ENCODE data around the gene ZNF346. TPM values are rescaled to one million over a fixed set of nuclear protein-coding genes. Genes with fewer than 3 reads are reported as not detected.
"Not testable (repeated sequence)": the region's sequence is repeated elsewhere in the genome, so short reads cannot be mapped to it uniquely, and the experiment has no call there.

Gene ZNF346
- total RNA-seq, 4 donors from 2014 or later = 13.9 to 29.0 (median 15.8) TPM

GRCh38 chr5:176995896-176996767, 26.4 kb upstream of the ZNF346 start:
- H3K9me3 ChIP-seq = no peaks in the 10 kb centered on the region
- WGBS = 47% methylated on average over 4 of the region's 4 CpGs
- no peak for DNase-seq (ENCODE audit: low spot score in 2 of 2)
- no peaks in the 10 kb centered on the region for H3K36me3 ChIP-seq
- no peak overlapping the region for H3K27ac ChIP-seq
- no peak overlapping the region for H3K4me3 ChIP-seq
- no peaks in the 10 kb centered on the region for H3K27me3 ChIP-seq
- TF ChIP-seq POLR2AphosphoS5 (IDR thresholded peaks at IDR 0.05) (no peak), POLR2A (IDR thresholded peaks at IDR 0.05) (no peak), CTCF (IDR thresholded peaks at IDR 0.05) (no peak), EP300 (IDR thresholded peaks at IDR 0.05) (no peak)
- H3K4me1 ChIP-seq = peaks cover 15% of the 10 kb centered on the region

- Histone ChIP-seq H3K4me1 (peaks cover 15% of the 10 kb centered on the region), H3K9me3 (no peaks in the 10 kb centered on the region), H3K27me3 (no peaks in the 10 kb centered on the region), H3K36me3 (no peaks in the 10 kb centered on the region), H3K27ac (no peak overlapping the region), H3K4me3 (no peak overlapping the region)
- TF ChIP-seq EP300 (IDR thresholded peaks at IDR 0.05) = no peak
- no peak for TF ChIP-seq CTCF (IDR thresholded peaks at IDR 0.05)
- TF ChIP-seq POLR2AphosphoS5 (IDR thresholded peaks at IDR 0.05) = no peak
- TF ChIP-seq POLR2A (IDR thresholded peaks at IDR 0.05) = no peak
- no peak for DNase-seq (ENCODE audit: low spot score in 2 of 2)
- WGBS = 89% methylated on average over 5 of the region's 5 CpGs
Observed at GRCh38 chr5:176996780-176997179, 25.7 kb upstream of the ZNF346 start.

GRCh38 chr5:176998828-176999227, 23.7 kb upstream of the ZNF346 start:
- no peak overlapping the region for H3K27ac ChIP-seq
- no peak for TF ChIP-seq CTCF (IDR thresholded peaks at IDR 0.05)
- no peak for DNase-seq (ENCODE audit: low spot score in 2 of 2)
- H3K36me3 ChIP-seq = no peaks in the 10 kb centered on the region
- no peaks in the 10 kb centered on the region for H3K9me3 ChIP-seq
- 96% methylated on average over 5 of the region's 5 CpGs for WGBS
- H3K4me3 ChIP-seq = no peak overlapping the region
- no peaks in the 10 kb centered on the region for H3K27me3 ChIP-seq
- H3K4me1 ChIP-seq = peaks cover 22% of the 10 kb centered on the region

GRCh38 chr5:176999526-176999925, 23.0 kb upstream of the ZNF346 start:
- H3K36me3 ChIP-seq; H3K4me3 ChIP-seq; H3K9me3 ChIP-seq; H3K27ac ChIP-seq; DNase-seq (ENCODE audit: low spot score in 2 of 2); H3K27me3 ChIP-seq: not testable (repeated sequence)
- H3K4me1 ChIP-seq = peaks cover 28% of the 10 kb centered on the region

- H3K27me3 ChIP-seq = no peaks in the 10 kb centered on the region
- no peaks in the 10 kb centered on the region for H3K9me3 ChIP-seq
- no peak for DNase-seq (ENCODE audit: low spot score in 2 of 2)
- WGBS = 68% methylated on average over 5 of the region's 5 CpGs
- no peaks in the 10 kb centered on the region for H3K36me3 ChIP-seq
- no peak for TF ChIP-seq EP300 (IDR thresholded peaks at IDR 0.05)
- H3K27ac ChIP-seq = no peak overlapping the region
- H3K4me3 ChIP-seq = no peak overlapping the region
- H3K4me1 ChIP-seq = peaks cover 26% of the 10 kb centered on the region
Observed at GRCh38 chr5:177003649-177004048, 18.8 kb upstream of the ZNF346 start.

GRCh38 chr5:177004961-177005360, 17.5 kb upstream of the ZNF346 start:
- peak in 1 of 2 donors; percentile 49 for DNase-seq (ENCODE audit: low spot score in 2 of 2)
- H3K9me3 ChIP-seq = no peaks in the 10 kb centered on the region
- H3K27ac ChIP-seq = no peak overlapping the region
- H3K27me3 ChIP-seq = no peaks in the 10 kb centered on the region
- H3K4me1 ChIP-seq = peaks cover 26% of the 10 kb centered on the region
- WGBS = 93% methylated on average over 10 of the region's 10 CpGs
- no peaks in the 10 kb centered on the region for H3K36me3 ChIP-seq
- no peak for TF ChIP-seq POLR2AphosphoS5 (IDR thresholded peaks at IDR 0.05)
- TF ChIP-seq CTCF (IDR thresholded peaks at IDR 0.05) = no peak
- no peak for TF ChIP-seq EP300 (IDR thresholded peaks at IDR 0.05)
- no peak for TF ChIP-seq POLR2A (IDR thresholded peaks at IDR 0.05)
- H3K4me3 ChIP-seq = peak overlapping the region; percentile 78

Measured in suprapubic skin (tissue), 4 donors.